Lower leg skin (tissue), 3 donors: Measurements from ENCODE around the gene SERPINB13.

Source experiments
- POLR2A ChIP-seq, 2 donors: fragments of 450-650 bp; IDR thresholded peaks; one replicate each; pipeline ENCODE4 v1.6.1; 2016 to 2017; ENCODE audit warnings: antibody characterized with exemption in 2 of 2, mild to moderate bottlenecking in 1 of 2, moderate library complexity in 1 of 2
- TF ChIP-seq, protein P1 (sequence below), 3 donors: fragments of 450-650 bp; IDR thresholded peaks; one replicate each; pipeline ENCODE4 v1.5.1; 2016; ENCODE audit warnings: antibody characterized with exemption in 3 of 3, mild to moderate bottlenecking in 3 of 3, moderate library complexity in 2 of 3

DNA sequence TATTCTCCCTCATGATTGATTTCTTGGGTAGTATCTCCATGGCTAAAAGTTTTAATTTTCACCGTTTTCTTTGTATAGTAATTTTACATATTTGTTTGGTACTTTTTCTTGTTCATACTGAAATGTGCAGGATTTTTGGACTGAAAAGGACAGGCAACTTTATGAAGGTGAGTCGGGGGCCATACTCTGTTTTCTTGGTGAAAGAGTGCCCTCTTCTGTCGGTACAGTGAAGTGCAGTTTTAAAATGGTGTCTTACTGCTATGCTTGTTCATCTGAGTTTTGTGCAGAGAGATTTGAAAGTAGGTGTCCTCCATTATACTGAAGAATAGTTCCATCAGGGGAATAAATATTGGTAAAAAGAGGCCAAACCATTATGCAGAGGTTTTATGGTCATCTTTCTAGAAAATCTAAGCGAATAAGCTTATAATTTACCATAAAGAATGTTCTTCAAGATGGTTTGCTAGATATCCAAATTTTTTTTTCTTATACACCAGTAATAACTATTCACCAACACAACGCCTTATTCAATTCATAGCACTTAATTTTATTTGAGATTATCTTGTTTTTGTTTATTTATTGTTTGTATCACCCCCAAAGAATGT is 8.7 kb upstream of the SERPINB13 start:
- TF ChIP-seq, protein P1, sequence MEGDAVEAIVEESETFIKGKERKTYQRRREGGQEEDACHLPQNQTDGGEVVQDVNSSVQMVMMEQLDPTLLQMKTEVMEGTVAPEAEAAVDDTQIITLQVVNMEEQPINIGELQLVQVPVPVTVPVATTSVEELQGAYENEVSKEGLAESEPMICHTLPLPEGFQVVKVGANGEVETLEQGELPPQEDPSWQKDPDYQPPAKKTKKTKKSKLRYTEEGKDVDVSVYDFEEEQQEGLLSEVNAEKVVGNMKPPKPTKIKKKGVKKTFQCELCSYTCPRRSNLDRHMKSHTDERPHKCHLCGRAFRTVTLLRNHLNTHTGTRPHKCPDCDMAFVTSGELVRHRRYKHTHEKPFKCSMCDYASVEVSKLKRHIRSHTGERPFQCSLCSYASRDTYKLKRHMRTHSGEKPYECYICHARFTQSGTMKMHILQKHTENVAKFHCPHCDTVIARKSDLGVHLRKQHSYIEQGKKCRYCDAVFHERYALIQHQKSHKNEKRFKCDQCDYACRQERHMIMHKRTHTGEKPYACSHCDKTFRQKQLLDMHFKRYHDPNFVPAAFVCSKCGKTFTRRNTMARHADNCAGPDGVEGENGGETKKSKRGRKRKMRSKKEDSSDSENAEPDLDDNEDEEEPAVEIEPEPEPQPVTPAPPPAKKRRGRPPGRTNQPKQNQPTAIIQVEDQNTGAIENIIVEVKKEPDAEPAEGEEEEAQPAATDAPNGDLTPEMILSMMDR (IDR thresholded peaks at IDR 0.05) = peak in 1 of 3 donors; percentile 14
- no peak for TF ChIP-seq POLR2A (IDR thresholded peaks at IDR 0.05)
